DMS153 treated with DMSO at 0.1 percent for 48 hours (cell line): ENCODE measurements around the gene PARP4.
"Not testable (repeated sequence)": the region's sequence is repeated elsewhere in the genome, so short reads cannot be mapped to it uniquely, and the experiment has no call there.

Experiments used
- DNase-seq: peaks from one replicate; lab custom pipeline; 2025; ENCODE audit not compliant: unreplicated experiment; lab: John Stamatoyannopoulos, UW

PARP4 gene

GRCh38 chr13:24506283-24506682 lies 6.3 kb downstream of the PARP4 start:
- not testable (repeated sequence) for DNase-seq

- DNase-seq, result no peak
Measured at GRCh38 chr13:24505756-24506155, 6.8 kb downstream of the PARP4 start.

- no peak for DNase-seq
Measured at GRCh38 chr13:24505256-24505655, 7.3 kb downstream of the PARP4 start.

GRCh38 chr13:24503379-24503696 lies 9.2 kb downstream of the PARP4 start:
- DNase-seq, result no peak

GRCh38 chr13:24502533-24503378 lies 9.8 kb downstream of the PARP4 start:
- no peak for DNase-seq

- DNase-seq, result no peak
Measured at GRCh38 chr13:24500977-24501376, 11.6 kb downstream of the PARP4 start.

- DNase-seq, result no peak
Measured at GRCh38 chr13:24497742-24498141, 14.8 kb downstream of the PARP4 start.

GRCh38 chr13:24496295-24496694 lies 16.3 kb downstream of the PARP4 start:
- DNase-seq, result not testable (repeated sequence)

- no peak for DNase-seq
Measured at GRCh38 chr13:24495151-24495729, 17.3 kb downstream of the PARP4 start.

- no peak for DNase-seq
Measured at GRCh38 chr13:24493356-24493755, 19.2 kb downstream of the PARP4 start.

GRCh38 chr13:24491845-24492244 lies 20.7 kb downstream of the PARP4 start:
- DNase-seq, result no peak

- DNase-seq, result no peak
Measured at GRCh38 chr13:24489721-24490120, 22.9 kb downstream of the PARP4 start.

GRCh38 chr13:24488092-24488491 lies 24.5 kb downstream of the PARP4 start:
- DNase-seq, result not testable (repeated sequence)

GRCh38 chr13:24486017-24486657 lies 26.4 kb downstream of the PARP4 start:
- DNase-seq, result not testable (repeated sequence)

- no peak for DNase-seq
Measured at GRCh38 chr13:24473686-24474085, 38.9 kb downstream of the PARP4 start.

- DNase-seq, result not testable (repeated sequence)
Measured at GRCh38 chr13:24472129-24472528, 40.4 kb downstream of the PARP4 start.

- no peak for DNase-seq
Measured at GRCh38 chr13:24463078-24463477, 49.5 kb downstream of the PARP4 start.

- no peak for DNase-seq
Measured at GRCh38 chr13:24460256-24460655, 52.3 kb downstream of the PARP4 start.

- no peak for DNase-seq
Measured at GRCh38 chr13:24459726-24460125, 52.9 kb downstream of the PARP4 start.

- DNase-seq, result no peak
Measured at GRCh38 chr13:24459234-24459633, 53.3 kb downstream of the PARP4 start.

- no peak for DNase-seq
Measured at GRCh38 chr13:24458736-24459135, 53.8 kb downstream of the PARP4 start.

- no peak for DNase-seq
Measured at GRCh38 chr13:24456396-24456795, 56.2 kb downstream of the PARP4 start.
